Activated CD4-positive, CD25-positive, alpha-beta regulatory T cell treated with anti-CD3 and anti-CD28 coated beads, Interleukin-2, amount 50 U/mL, for 16 hours (primary cell): ENCODE results near the gene RPUSD1.
A peak's percentile ranks its signal among the peaks of the same experiment; 100 is the strongest.

Source experiments
- DNase-seq: peaks from one replicate; pipeline ENCODE4 v3.0.0-alpha.2; 2020; ENCODE audit warnings: low read depth, low spot score

Gene RPUSD1

GRCh38 chr16:819336-820043 is 31.3 kb upstream of the RPUSD1 start:
- no peak for DNase-seq

- no peak for DNase-seq
Observed at GRCh38 chr16:818592-818991, 30.4 kb upstream of the RPUSD1 start.

GRCh38 chr16:818132-818531 is 30.0 kb upstream of the RPUSD1 start:
- DNase-seq: no peak

GRCh38 chr16:817001-817906 is 29.1 kb upstream of the RPUSD1 start:
- no peak for DNase-seq

- DNase-seq: no peak
Observed at GRCh38 chr16:815861-816260, 27.7 kb upstream of the RPUSD1 start.

- DNase-seq: no peak
Observed at GRCh38 chr16:814974-815373, 26.8 kb upstream of the RPUSD1 start.

- no peak for DNase-seq
Observed at GRCh38 chr16:813916-814412, 25.8 kb upstream of the RPUSD1 start.

GRCh38 chr16:813204-813915 is 25.2 kb upstream of the RPUSD1 start:
- no peak for DNase-seq

- DNase-seq: no peak
Observed at GRCh38 chr16:808085-808386, 19.9 kb upstream of the RPUSD1 start.

- peak; percentile 57 for DNase-seq
Observed at GRCh38 chr16:807347-808084, 19.3 kb upstream of the RPUSD1 start.

- no peak for DNase-seq
Observed at GRCh38 chr16:805474-805873, 17.3 kb upstream of the RPUSD1 start.

- DNase-seq: no peak
Observed at GRCh38 chr16:804193-805048, 16.2 kb upstream of the RPUSD1 start.

- DNase-seq: no peak
Observed at GRCh38 chr16:803754-804080, 15.5 kb upstream of the RPUSD1 start.

GRCh38 chr16:802914-803753 is 15.0 kb upstream of the RPUSD1 start:
- no peak for DNase-seq

GRCh38 chr16:802461-802860 is 14.3 kb upstream of the RPUSD1 start:
- no peak for DNase-seq

- no peak for DNase-seq
Observed at GRCh38 chr16:801584-802363, 13.6 kb upstream of the RPUSD1 start.

- no peak for DNase-seq
Observed at GRCh38 chr16:800834-801511, 12.8 kb upstream of the RPUSD1 start.
